ENCODE results near the gene FAXDC2.

FAXDC2 gene

DNA sequence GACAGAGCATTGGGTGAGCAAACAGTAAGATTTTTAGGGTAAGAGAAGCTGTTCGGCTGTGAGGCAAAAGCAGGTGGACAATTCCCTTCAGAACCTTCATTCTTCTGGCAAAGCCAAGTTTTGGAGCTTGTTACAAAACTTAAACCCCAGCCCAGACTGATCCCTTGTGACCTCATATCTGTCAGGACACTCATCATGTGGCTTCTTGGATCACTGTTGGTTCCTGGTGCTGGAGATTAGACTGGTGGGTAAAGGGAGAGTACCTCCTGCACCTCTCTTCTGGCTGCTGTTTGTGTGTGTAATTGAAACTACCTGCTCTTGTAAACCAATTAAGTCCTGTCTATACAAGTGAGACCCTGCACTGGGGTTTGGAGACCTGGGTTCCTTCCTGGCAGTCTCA, 74.2 kb downstream of the FAXDC2 start:
- Mint-ChIP-seq H3K9me3 (no peaks in the 10 kb centered on the region), H3K4me1 (peaks cover 78% of the 10 kb centered on the region), H3K4me3 (no peak overlapping the region), H3K36me3 (peaks cover 1% of the 10 kb centered on the region), H3K27me3 (no peaks in the 10 kb centered on the region), H3K27ac (no peak overlapping the region)

DNA sequence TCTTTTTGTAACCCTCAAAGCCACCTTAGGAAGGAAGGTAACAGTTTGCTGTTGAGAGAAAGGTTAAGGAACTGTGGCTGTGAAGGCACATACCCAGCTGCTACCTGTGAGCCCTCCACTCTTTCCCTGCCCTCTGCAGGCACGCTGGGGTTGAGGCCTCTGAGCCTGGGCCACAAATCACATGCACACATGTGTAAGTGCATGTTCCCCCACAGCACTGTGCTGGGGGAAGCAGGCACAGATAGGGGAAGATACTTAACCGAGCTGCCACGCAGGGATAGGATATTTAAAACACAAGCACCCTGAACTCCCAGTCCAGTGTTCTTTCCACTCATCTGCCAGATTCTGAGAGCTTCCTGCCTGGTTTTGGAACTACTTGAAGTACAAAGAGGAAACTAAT, 77.1 kb downstream of the FAXDC2 start:
- H3K36me3 Mint-ChIP-seq = peaks cover 2% of the 10 kb centered on the region
- no peak overlapping the region for H3K27ac Mint-ChIP-seq
- H3K9me3 Mint-ChIP-seq = no peaks in the 10 kb centered on the region
- H3K4me3 Mint-ChIP-seq = no peak overlapping the region
- peaks cover 77% of the 10 kb centered on the region for H3K4me1 Mint-ChIP-seq
- no peaks in the 10 kb centered on the region for H3K27me3 Mint-ChIP-seq

DNA sequence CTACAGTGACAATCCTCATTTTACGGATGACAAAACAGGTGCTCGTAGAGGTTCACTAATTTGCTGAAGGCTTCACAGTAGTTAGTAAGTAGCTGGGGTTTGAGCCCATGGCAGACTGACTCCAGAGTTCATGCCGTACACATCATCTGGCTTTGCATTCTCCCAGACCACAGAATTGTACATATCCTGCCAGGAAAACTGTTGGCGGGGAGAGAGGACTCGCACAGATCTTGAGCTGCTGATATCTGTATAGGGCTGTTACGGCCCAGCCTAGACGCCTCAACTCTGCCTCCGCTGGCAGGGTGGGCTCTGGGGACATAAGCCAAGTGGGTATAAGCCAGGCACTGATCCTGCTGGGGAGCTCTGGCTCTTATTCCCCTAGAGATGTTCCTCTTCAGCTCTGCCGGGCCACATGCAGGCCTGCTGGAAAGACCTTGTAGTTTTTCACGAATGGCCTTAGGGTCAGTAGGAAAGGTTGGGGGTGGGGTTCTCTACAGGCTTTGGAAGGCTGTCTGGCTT, 79.0 kb downstream of the FAXDC2 start:
- H3K9me3 Mint-ChIP-seq = no peaks in the 10 kb centered on the region
- no peaks in the 10 kb centered on the region for H3K27me3 Mint-ChIP-seq
- H3K4me1 Mint-ChIP-seq = peaks cover 86% of the 10 kb centered on the region
- no peak overlapping the region for H3K4me3 Mint-ChIP-seq
- no peak overlapping the region for H3K27ac Mint-ChIP-seq
- peaks cover 1% of the 10 kb centered on the region for H3K36me3 Mint-ChIP-seq

DNA sequence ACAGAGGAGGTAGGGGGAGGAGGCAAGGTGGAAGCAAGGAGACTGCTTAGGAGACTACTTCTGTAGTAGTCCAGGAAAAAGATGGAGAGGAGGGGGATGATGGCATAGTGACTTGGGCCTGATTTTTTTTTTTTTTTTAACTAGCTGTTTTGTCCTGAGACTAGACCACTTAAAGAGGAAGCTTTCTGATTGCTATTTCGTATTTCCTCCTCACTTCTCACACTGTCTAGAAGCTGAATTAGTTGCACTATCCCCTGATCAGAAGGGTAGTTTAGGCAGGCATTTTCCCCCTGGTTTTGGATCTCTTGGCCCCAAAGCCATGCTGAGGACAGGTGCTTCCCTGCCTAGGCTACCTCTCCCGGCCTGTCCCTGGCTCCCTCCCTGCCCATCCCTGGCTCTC, 80.3 kb downstream of the FAXDC2 start:
- Mint-ChIP-seq H3K36me3 (peaks cover 1% of the 10 kb centered on the region), H3K9me3 (no peaks in the 10 kb centered on the region), H3K4me1 (peaks cover 90% of the 10 kb centered on the region), H3K27ac (peak overlapping the region; percentile 90), H3K4me3 (peak overlapping the region; percentile 63), H3K27me3 (no peaks in the 10 kb centered on the region)

Data from activated naive CD4-positive, alpha-beta T cell treated with anti-CD3 and anti-CD28 coated beads, Interleukin-2, amount 50 U/mL, for 24 hours (primary cell).